HG03280 (cell line): Measurements from ENCODE around the gene TLCD1.
A peak's percentile ranks its signal among the peaks of the same experiment; 100 is the strongest.
"Not testable (repeated sequence)": the region's sequence is repeated elsewhere in the genome, so short reads cannot be mapped to it uniquely, and the experiment has no call there.

Experiments used
- ATAC-seq: cut with Tn5 transposase; IDR thresholded peaks from one replicate; pipeline ENCODE4 v1.9.1; 2021; ENCODE audit warnings: mild to moderate bottlenecking, moderate library complexity; ENCODE audit not compliant: unreplicated experiment

TLCD1 gene

DNA sequence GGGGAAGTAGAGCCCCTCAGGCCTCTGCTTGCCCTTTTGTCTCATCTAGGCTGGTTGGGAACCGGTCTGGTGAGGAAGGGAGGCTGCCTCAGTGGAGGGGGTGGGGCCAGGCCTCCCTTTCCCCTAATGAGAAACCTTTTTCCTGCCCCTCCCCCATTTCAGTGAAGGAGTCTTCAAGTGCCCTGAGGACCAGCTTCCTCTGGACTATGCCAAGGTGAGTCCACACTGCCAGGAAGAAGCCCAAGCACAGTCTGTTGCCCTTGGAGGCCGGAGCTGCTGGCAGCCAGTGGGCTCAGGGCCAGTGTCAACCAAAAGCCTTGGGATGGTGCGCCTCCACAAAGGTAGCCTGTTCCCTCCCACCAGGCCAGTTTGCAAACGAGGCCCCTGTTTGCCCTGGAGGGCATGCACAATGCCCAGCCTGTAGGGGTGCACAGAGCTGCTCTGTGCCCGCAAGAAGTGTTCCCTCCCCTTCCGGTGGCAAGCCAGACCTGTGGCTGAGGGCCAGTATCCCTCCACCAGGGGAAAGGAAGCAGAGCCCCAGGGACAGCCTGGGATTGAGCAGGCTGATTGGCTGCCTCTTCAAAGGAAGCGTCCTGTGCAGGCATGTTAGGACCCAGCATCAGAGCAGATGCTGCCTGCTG is 21.1 kb upstream of the TLCD1 start:
- ATAC-seq = no peak

DNA sequence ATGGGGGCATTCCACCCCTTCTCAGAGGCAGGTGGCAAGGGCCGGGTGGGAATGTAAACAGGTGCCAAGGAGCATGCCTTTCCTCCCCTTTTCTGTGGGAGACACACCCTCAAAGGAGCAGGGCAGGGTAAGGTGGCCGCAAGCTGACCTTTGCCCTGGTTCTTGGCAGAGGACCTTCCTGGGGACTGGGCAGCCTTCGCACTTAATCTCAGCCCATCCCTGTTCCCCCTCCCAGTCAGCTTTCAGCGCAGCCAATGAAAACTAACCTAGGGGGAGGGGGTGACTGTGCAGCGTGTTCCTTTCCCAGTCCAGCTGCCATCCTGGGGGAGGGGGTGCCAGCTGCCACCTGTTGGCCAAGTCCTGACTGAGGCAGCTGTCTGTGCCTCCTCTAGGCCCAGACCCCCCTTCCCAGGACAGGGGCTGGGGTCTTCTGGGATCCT is 20.6 kb upstream of the TLCD1 start:
- no peak for ATAC-seq

DNA sequence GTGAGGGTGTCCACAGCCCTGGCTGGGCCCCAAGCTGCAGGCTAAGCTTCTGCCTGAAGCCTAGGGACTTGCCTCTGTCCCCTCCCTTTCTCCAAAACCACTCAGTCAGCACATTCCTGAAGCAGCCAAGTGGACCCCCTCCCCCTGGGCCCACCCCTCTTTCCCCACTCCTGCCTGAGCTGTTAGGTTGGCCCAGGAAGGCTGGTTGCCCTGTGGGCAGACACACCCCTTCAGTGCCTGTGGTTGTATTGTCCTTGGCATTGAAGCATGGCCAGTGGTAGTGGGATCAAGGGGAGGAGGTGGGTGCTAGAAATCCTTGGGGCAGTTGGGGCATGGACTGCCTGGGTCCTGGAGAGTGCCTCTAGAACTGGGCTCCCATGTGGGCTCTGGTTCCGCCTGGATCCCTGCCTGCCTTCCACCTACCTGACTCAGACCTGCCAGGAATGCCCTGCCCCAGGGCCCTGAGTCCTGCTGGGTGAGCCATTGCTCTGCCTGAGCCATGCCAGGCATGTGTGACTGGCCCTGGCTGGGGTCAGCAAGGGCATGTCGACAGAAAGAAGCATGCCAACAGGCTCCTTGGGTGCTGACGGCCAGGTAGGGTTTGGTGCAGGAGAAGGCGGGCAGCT is 19.9 kb upstream of the TLCD1 start:
- no peak for ATAC-seq

DNA sequence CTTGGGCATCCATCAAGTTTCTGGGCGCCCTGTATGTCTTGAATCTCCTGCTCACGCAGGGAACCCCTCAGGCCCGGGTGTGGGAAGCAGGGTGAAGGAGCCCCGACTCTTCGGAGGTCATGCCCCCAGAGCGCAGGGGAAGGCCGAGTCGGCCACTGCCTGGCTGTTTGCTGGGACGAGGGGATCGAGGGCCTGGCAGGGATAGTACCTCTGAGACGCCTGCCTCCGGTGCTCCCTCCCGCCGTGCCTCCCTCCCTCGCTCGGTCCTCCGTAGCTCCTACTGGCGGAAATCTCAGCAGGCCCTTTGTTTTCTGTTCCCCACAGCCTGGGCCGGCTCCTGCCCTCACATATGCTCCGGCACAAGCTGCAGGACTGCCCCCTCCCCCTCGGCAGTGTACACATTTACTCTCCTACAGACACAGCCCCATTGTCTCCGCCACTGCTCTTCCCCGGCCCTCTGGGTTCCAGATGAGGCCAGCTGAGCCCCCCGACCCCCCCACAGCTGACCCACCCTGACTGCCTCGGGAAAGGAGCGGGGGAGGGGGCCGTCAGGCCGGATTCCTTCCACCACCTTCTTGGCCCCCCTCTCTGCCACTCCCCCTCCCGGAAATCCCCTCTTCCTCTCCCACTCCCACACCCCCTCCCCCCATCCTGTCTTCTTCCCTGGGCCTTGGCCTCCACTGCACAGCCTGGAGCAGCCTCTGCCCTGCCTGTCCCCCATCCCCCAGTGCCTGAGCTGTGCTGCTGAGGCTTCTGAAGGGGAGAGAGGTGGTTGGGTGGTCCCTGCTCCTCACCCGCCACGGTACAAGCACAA is 19.1 kb upstream of the TLCD1 start:
- no peak for ATAC-seq

DNA sequence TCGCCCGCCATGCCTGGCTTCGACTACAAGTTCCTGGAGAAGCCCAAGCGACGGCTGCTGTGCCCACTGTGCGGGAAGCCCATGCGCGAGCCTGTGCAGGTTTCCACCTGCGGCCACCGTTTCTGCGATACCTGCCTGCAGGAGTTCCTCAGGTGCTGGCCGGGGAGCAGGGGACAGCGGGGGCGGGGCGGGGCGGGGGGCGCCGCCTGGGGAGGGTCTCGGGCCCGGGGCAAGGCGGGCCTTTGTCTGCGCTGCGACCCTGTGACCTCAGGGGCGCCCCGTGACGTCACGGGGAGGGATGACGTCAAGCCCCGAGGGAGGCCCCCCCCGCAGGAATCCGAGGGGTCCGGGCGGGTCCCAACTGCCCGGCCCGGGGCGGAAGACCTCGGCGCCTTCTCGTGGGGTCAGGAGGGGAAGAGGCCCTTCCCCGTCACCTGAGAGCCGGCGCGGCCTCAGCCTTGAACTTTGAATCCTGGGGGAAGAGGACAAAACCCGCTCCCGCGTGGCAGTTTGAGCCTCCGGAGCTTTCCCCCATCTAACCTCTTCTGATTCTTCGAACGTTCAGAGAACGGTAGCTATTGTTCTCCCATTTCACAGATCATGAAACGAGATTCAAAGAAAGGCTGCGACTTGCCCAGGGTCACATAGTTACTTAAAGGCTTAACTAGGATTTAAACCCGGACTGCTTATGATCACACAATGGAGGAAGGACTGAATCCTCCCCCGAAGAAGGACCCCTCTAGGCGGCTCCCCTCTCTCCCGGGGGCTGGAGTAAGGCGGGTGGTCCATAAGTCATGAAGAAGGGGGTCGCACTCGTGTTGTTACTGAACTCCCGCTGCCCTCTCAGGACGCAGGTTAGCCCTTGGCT is 18.3 kb upstream of the TLCD1 start:
- peak; percentile 26 for ATAC-seq

DNA sequence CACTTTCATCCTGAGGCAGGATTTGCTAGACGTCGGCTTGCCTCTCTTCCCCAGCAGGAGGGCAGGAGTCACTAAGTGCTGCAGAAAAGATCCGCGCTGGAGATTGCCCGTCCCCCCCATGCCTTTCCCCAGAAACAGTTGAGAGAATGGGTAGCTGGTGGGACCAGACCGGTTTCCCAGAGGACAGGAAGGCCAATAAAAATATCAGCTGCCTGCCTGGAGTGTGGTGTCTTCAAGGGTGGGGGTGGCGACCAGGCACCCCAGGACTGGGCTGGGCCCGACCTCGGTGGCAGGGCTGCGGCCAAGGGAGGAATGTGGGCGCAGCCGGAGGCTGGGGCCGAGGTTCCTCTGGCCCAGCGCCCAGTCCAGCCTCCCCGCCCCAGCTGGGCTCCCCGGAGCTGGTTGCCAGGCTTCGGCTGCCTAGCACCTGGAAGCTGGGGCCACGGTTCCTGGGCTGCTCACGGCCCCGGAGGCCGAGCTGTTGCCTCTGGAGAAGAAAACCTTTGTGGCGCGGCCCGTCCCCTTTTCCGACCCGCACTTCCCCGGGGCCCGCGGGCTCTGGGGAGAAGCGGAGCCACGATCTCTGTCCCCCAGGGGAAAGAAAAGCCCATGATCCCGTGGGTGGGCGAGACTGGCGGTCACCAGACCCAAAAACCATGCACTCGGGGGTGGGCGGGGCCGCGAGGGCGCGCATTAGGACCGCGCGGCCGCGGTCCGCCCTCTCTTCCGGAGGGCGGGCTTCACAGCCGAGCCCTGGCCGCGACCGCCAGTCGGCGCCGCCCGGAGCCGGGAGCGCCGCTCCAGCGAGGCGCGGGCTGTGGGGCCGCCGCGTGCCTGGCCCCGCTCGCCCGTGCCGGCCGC is 17.4 kb upstream of the TLCD1 start, which contains the start of gene TRAF4:
TSS of gene TRAF4 (plus strand) at position 769 of the 861 bp plus-strand sequence. CDS start 102 bp downstream, outside the sequence.
- ATAC-seq = peak; percentile 75

DNA sequence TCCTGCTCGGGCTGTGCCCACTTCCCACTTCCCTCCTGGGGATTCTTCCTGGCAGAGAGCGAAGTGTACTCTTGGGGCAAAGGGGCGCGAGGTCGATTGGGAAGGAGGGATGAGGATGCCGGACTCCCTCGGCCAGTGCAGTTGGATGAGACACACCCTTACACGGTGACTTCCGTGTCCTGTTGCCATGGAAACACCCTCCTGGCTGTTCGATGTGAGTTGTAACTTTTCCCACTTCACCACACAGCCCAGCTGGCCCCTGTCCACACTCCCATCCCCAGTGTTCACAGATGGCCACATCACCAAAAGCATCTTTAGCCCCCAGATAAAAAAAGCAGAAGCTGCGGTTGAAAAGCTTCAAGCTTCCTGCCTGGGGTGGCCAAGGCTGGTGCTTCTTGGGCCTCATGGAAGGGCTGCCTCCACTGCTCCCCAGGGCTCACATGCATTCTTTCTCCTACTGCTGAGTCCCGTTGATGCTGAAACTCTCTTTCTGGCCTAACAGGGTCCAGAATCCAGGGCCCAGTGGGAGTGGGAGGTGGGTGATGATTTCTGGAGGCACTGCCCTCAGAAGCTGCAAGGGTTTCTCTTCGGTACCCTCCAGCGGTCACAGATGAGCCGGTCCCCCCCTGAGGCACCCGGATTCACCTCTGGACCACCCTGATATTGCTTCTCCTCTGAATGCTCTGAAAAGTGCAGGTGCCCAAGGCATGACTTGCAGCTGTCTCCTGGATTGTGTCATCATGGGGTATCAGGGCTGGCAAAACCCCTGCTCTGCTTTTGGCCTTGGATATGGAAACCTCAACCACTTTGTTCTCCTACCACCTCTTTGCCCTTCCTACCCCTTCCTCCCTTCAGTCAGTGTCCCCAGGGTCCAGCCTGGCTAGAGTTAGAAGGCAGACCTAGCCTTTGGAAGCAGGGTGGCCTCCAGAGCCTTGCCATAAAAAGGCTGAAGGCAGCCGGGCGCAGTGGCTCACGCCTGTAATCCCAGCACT is 15.6 kb upstream of the TLCD1 start:
- ATAC-seq = no peak

DNA sequence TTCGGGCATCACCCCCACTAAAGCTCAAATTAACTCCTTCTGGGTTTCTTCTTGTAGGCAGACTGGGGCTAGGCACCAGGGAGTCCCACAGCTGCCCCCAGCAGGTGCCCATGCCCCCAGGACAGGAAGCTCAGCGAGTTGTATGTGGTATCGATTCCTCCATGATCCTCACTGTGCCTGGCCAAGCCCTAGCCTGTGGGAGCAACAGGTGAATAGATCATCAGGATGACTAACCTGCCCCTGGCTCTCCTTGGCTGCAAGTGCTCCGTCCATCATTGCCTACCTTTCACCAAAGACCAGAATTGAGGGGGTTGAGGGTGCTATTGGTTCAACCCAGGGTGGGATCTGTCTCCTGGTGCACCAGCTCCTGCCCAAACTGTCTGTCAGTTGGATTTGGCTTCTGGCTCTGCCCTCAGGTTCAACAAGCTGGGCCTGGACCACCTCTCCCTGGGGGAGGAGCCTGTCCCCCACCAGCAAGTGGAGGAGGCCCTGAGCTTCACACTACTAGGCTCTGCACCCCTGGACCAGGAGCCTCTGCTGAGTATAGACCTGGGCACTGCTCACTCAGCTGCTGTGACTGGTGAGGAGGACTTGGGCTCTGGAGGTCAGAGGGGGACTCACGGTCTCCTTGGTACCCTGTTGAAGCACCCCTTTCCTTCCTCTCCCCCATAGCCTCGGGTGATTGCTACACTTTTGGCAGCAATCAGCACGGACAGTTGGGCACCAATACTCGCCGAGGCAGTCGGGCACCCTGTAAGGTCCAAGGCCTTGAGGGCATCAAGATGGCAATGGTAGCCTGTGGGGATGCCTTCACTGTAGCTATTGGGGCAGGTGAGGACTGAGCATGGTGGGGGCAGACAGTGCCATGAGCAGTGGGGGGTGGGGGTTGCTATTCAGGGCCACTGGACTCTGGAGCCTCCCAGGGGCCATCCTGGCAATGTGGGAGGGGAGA is 14.6 kb upstream of the TLCD1 start:
- no peak for ATAC-seq

DNA sequence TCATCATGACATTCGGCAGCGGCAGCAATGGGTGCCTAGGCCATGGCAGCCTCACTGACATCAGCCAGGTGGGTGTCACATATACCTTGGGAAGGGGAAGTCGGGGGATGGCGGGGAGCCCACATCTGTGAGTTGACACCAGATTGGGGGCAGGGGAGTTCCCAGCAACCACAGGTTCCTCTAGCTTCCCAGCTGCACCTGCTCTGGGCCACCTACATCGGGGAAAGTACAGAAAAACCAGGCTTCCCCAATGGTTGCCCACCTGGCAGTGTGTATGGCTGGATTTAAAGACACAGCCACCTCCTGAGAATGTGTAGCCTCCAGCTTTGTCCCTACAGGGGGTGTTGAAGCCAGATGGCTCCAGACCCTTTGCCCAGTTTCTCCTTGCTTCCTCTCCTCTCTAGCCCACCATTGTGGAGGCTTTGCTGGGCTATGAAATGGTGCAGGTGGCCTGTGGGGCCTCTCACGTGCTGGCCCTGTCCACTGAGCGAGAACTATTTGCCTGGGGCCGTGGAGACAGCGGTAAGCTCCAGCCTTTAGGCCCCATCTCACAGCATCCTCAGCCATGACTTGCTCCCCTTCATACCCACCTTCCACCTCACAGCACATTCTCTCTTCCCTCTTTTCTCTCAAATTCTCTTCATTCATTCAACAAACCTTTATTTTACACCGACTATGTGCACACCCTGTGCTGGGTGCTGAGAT is 12.8 kb upstream of the TLCD1 start:
- ATAC-seq = peak; percentile 32

DNA sequence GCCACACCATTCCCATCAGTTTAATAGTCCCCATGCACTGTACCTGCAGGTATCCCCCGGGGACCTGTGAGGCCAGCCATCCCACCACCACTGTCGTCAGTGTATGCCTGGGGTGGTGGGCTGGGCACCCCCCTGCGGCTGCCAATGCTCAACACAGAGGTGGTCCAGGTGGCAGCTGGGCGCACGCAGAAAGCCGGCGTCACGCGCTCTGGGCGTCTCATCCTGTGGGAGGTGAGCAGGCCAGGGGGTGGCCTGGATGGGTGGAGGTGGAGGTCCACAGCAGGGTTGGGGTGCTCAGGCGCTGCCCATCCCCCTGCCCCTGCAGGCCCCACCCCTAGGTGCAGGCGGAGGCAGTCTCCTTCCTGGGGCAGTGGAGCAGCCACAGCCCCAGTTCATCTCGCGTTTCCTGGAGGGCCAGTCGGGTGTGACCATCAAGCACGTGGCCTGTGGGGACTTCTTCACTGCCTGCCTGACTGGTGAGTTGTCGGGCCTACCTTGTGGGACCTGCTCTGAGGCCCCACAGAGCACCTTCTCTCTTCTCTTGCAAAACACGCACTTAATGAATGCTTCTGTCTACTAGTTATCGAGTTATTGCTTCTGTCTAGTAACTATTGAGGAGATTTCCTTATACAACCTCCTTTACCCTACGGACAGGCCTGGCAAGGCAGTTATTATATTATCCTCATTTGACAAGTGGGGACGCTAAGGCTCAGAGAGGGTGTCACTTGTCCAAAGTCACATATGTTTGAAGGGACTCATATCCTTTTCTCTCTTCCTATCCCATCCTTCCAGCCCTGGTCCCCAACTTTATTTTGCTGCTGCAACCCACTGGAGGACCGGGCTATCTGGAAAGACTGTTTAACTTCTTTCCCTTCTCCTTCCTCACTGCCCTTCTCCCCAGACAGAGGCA is 12.0 kb upstream of the TLCD1 start:
- peak; percentile 62 for ATAC-seq

DNA sequence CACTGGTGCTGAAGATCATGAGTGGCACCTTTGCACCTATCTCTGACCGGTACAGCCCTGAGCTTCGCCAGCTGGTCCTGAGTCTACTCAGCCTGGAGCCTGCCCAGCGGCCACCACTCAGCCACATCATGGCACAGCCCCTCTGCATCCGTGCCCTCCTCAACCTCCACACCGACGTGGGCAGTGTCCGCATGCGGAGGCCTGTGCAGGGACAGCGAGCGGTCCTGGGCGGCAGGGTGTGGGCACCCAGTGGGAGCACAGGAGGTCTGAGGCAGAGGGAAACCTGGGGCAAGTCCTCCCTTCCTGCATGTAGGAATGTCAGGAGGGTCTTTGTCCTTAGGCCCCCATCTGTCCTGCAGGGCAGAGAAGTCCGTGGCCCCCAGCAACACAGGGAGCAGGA is 11.3 kb upstream of the TLCD1 start:
- no peak for ATAC-seq

DNA sequence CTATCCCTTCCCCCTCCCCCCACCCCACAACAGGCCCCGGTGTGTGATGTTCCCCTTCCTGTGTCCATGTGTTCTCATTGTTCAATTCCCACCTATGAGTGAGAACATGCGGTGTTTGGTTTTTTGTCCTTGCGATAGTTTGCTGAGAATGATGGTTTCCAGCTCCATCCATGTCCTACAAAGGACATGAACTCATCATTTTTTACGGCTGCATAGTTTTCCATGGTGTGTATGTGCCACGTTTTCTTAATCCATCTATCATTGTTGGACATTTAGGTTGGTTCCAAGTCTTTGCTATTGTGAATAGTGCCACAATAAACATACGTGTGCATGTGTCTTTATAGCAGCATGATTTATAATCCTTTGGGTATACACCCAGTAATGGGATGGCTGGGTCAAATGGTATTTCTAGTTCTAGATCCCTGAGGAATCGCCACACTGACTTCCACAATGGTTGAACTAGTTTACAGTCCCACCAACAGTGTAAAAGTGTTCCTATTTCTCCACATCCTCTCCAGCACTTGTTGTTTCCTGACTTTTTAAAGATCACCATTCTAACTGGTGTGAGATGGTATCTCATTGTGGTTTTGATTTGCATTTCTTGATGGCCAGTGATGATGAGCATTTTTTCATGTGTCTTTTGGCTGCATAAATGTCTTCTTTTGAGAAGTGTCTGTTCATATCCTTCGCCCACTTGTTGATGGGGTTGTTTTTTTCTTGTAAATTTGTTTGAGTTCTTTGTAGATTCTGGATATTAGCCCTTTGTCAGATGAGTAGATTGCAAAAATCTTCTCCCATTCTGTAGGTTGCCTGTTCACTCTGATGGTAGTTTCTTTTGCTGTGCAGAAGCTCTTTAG is 10.1 kb upstream of the TLCD1 start:
- not testable (repeated sequence) for ATAC-seq

DNA sequence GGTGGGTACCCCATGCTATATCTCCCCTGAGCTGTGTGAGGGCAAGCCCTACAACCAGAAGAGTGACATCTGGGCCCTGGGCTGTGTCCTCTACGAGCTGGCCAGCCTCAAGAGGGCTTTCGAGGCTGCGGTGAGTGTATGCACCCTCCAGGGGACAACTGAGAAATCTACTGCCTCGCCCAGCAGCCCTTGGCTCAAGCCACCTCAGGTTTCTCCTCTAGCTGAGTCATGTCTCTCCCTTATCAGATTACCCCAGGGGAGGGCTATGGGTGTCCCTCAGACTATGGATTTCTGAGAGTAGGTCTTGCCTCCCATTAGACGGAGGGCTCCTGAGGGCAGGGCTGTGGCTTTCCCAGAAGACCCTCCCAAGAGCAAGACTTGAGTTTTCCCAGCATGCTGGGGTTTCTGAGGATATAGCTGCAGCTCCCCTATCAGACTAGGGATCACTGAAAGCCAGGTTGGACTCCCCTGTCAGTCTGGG is 9.2 kb upstream of the TLCD1 start:
- ATAC-seq = no peak

DNA sequence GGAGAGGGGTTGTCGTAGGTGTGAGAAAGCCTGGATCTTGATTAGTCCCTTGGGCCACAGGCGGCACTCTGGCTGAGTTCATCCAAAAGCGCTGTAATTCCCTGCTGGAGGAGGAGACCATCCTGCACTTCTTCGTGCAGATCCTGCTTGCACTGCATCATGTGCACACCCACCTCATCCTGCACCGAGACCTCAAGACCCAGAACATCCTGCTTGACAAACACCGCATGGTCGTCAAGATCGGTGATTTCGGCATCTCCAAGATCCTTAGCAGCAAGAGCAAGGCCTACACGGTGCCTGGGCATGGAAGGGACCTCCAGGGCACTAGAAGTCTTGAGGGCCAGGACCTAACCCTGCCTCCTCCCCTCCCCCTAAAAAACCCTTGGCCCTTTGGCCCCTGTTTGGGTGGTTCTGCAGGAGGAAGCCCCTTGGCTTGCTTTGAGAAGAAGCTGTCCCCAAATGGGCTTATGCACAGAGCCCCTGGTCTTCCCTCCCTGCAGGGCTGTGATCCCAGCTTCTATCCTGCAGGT is 8.7 kb upstream of the TLCD1 start:
- ATAC-seq = no peak

DNA sequence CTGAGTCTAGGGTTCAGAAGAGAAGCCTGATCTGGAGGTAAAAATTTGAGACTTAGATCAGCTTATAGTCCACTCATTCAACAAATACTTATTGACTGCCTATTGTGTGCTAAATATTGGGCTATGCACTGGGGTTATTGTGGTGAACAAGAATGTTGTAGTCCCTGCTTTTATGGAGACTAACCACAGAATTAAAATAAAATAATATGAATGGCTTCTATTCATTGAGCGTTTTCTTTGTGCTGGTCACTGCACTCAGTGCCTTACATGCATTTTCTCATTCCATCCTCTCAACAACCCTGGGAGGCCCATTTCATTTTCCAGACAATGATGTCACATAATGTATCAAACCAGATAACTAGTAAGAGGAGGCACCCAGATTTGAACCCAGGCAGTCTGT is 7.3 kb upstream of the TLCD1 start:
- ATAC-seq = no peak
